PC-9 (cell line): ENCODE measurements around the gene SH3BP4.

ENCODE experiments used
- CTCF ChIP-seq: fragments of 200-600 bp; sonication (generic); conservative IDR thresholded peaks from 2 replicates; pipeline ENCODE4 v1.6.1; 2017; ENCODE audit warnings: mixed run types, antibody characterized with exemption, mild to moderate bottlenecking, moderate library complexity
- EZH2 ChIP-seq: fragments of 200-600 bp; sonication (generic); IDR thresholded peaks from 2 replicates; pipeline ENCODE4 v1.8.0; 2017; ENCODE audit warnings: antibody characterized with exemption, low read depth

GRCh38 chr2:235006461-235006860 is 54.6 kb downstream of the SH3BP4 start:
- TF ChIP-seq CTCF, result no peak
- no peak for TF ChIP-seq EZH2
